IPS-18c (cell line): ENCODE measurements around the gene TBC1D10B.

Experiments used
- H3K4me3 ChIP-seq: 2 replicates; pipeline ENCODE4 v1.7.0; 2013; ENCODE audit warnings: low read depth, mild to moderate bottlenecking, low read length, moderate library complexity; ENCODE audit not compliant: insufficient read depth
- H3K9me3 ChIP-seq: one replicate; pipeline ENCODE4 v1.6.1; 2013; ENCODE audit warnings: mild to moderate bottlenecking, low read length, moderate library complexity; ENCODE audit not compliant: control insufficient read depth, insufficient read depth

TBC1D10B gene, protein sequence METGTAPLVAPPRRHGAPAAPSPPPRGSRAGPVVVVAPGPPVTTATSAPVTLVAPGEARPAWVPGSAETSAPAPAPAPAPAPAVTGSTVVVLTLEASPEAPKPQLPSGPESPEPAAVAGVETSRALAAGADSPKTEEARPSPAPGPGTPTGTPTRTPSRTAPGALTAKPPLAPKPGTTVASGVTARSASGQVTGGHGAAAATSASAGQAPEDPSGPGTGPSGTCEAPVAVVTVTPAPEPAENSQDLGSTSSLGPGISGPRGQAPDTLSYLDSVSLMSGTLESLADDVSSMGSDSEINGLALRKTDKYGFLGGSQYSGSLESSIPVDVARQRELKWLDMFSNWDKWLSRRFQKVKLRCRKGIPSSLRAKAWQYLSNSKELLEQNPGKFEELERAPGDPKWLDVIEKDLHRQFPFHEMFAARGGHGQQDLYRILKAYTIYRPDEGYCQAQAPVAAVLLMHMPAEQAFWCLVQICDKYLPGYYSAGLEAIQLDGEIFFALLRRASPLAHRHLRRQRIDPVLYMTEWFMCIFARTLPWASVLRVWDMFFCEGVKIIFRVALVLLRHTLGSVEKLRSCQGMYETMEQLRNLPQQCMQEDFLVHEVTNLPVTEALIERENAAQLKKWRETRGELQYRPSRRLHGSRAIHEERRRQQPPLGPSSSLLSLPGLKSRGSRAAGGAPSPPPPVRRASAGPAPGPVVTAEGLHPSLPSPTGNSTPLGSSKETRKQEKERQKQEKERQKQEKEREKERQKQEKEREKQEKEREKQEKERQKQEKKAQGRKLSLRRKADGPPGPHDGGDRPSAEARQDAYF

DNA sequence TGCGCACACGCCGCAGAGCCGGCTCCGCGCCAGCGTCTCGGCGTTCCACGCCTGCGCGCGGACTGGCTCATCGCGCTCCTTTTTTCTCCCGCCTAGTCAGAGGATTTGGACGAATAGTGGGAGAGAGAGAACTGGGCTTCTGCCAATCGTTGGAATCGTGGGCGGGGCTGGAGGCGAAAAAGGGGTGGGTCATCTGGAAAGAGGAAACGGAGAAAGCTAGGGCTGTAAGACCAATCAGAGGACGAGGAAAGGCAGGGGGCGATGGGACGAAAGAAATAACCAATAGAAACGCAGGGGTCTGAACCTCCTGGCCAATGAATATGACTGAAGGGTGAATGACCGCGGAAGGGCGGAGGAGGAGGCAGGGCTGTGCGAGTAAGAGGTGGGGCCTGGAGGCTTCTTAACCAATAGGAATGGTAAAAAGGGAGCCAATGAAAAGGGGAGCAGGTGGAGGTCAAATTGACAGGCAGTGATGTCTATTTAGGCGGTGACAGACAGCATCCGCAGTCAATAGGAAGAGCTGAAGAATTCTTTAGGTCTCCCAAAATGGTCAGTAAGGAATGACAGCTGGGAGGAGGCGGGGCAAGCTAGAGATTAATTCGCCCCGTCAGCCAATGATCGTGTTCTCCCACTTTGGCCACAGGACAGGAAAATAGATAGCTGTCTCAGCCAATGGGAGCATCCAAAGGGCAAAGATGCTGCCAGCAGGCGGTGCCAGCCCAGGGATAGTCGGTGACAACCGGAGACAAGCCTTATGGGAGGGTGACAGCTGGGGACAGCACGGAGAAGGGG is at the start of gene TBC1D10B:
TSS of gene TBC1D10B (minus strand) at position 39 of the 792 bp plus-strand sequence. CDS start 311 bp downstream, outside the sequence.
- H3K4me3 ChIP-seq: peak within 1 kb of the TSS; percentile 72

DNA sequence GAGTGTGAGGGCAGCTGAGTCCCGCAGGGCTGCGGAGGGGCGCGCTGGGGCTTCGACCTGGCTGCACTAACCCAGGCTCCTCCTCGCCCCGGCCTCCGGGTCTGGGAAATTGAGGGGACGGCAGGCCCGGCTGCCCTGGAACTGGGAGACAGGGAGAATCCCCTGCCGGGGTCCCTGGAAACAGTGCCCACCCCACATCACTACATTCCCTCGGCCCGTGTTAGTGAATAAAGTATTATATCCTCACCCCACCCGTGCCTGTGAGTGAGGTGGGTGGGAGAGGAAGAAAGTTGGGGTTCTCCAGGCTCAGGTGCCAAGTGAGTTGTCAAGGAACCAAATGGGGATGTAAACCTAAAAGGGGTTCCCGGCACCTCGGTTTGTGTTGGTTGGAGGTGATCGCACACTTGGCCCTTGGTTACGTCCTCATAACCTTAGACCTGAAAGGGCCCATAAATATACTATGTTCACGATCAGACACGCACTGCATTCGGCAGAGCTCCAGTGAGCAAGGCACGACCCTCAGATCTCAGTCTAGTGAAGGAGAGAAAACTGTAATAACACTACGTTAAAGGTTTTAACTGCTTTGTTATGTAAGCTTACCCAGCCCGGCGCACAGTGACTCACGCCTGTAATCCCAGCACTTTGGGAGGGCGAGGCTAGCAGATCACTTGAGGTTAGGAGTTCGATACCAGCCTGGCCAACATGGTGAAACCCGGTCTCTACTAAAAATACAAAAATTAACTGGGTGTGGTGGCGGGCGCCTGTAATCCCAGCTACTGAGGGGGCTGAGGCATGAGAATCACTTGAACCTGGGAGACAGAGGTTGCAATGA is 48.3 kb upstream of the TBC1D10B start:
- no peaks in the 10 kb centered on the region for H3K9me3 ChIP-seq
- peak overlapping the region; percentile 40 for H3K4me3 ChIP-seq

More for the DNA sequence above, at the start of gene TBC1D10B:
- no peaks in the 10 kb centered on the region for H3K9me3 ChIP-seq

DNA sequence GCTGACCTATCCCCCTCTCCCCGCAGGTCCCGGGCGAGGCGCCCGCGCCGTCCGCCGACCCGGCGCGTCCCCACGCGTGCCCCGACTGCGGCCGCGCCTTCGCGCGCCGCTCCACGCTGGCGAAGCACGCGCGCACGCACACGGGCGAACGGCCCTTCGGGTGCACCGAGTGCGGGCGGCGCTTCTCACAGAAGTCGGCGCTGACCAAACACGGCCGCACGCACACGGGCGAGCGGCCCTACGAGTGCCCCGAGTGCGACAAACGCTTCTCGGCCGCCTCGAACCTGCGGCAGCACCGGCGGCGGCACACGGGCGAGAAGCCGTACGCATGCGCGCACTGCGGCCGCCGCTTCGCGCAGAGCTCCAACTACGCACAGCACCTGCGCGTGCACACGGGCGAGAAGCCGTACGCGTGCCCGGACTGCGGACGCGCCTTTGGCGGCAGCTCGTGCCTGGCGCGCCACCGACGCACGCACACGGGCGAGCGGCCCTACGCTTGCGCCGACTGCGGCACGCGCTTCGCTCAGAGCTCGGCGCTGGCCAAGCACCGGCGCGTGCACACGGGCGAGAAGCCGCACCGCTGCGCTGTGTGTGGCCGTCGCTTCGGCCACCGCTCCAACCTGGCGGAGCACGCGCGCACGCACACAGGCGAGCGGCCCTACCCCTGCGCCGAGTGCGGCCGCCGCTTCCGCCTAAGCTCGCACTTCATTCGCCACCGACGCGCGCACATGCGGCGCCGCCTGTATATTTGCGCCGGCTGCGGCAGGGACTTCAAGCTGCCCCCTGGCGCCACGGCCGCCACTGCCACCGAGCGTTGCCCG is 47.4 kb upstream of the TBC1D10B start:
- Histone ChIP-seq H3K4me3 (peak overlapping the region; percentile 46), H3K9me3 (no peaks in the 10 kb centered on the region)

DNA sequence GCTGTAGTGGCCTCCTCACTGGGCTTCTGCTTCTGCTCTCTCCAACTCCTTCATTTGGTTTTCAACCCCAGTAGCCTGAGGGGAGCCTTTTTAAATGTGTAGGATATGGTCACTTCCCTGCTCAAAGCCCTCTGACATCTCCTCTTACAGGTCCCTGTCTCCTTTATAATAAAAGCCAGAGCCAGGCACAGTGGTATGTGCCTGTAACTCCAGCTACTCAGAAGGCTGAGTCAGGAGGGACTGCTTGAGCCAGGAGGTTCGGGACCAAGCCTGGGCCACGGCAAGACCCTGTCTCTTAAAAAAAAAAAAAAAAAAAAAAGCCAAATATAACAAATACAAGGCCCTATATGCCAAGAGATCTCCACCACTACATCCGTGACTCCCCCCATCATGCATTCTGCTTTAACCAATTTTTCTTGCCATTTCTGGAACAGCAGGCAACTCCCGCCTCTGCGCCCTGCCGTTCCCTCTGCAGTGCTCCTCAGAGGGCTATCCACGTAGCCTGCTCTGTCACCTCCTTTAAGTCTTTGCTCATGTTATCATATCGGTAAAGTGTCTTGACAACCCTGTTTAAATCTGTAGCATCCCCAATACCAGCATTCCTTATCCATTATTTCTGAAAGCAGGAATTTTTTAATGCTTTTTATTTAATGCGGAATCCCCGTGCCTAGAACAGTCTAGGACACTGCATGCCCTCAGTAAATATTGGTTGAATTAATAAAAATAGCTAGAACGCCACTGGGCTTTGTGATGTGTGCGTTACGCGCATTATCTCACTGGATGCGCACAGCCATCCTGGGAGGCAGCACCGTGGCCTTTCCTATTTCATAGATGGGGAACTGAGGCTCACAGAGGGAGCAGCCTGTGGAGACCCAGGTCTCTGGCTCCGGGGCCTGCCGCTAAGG is 46.6 kb upstream of the TBC1D10B start:
- no peaks in the 10 kb centered on the region for H3K9me3 ChIP-seq
- H3K4me3 ChIP-seq: peak overlapping the region; percentile 46

GRCh38 chr16:30416047-30416603 is 45.8 kb upstream of the TBC1D10B start:
- Histone ChIP-seq H3K4me3 (no peak overlapping the region), H3K9me3 (no peaks in the 10 kb centered on the region)

DNA sequence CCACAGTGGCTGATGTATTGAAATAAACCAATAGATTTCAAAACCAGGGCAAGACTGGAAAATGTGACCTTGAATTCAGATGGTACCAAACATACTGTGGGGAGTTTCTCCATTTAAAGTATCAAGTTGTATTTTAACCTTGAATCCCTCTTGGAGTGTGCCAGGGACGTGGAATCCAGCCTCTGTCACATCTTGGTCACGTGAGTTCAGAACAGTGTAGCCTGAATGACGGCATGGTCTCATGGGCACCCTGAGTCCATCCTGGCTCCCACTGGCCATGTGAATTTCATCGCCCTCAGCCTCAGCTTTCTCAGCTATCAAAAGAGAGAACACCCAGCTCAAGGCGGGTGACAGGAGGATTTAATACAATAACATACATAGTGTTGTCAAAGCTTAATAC is 43.9 kb upstream of the TBC1D10B start:
- H3K9me3 ChIP-seq: no peaks in the 10 kb centered on the region

GRCh38 chr16:30413112-30413806 is 43.0 kb upstream of the TBC1D10B start:
- Histone ChIP-seq H3K9me3 (no peaks in the 10 kb centered on the region), H3K4me3 (no peak overlapping the region)

More for the DNA sequence above, 43.9 kb upstream of the TBC1D10B start:
- no peak overlapping the region for H3K4me3 ChIP-seq

GRCh38 chr16:30409125-30410060 is 39.1 kb upstream of the TBC1D10B start:
- H3K4me3 ChIP-seq: no peak overlapping the region

GRCh38 chr16:30407804-30408534 is 37.7 kb upstream of the TBC1D10B start:
- Histone ChIP-seq H3K9me3 (no peaks in the 10 kb centered on the region), H3K4me3 (peak overlapping the region; percentile 80)

More at GRCh38 chr16:30409125-30410060, 39.1 kb upstream of the TBC1D10B start:
- no peaks in the 10 kb centered on the region for H3K9me3 ChIP-seq

DNA sequence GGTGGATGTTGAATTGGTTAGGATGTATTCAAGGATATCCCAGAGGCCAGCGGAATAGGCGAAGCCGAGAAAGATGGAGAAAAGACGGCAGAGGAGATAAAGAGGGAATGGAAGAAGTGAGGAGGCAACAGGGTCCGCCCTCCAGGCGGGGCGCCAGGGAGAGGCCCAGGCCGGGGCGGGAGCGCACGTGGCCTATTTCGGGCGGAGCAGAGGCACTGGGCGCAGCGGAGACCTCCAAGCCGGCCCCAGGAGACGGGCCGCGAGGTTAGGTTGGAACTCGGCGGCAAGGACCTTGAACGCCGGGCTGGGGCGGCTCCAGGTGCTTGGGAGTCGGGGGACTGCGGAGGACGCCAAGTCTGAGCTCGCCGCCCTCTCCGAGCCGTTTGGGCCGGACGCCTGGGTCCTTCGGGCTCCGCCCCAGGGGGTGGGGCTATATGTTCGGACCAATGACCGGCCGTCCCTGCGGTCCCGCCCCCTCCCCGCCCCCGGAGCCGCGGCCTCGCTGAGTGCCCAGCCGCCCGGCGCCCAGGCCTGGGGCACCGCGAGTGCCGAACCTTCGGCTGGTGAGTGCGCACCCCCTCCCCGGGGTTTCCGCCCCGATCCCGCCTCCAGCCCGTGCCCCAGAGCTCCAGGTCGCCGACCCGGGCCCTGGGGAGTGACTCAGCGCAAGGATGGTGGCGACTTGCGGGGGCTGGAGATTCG is 37.0 kb upstream of the TBC1D10B start, which contains the start of gene ZNF771:
TSS of gene ZNF771 (plus strand) at position 505 of the 702 bp plus-strand sequence. CDS start 448 bp downstream, outside the sequence.
- Histone ChIP-seq H3K4me3 (peak within 1 kb of the TSS; percentile 80), H3K9me3 (no peaks in the 10 kb centered on the region)

DNA sequence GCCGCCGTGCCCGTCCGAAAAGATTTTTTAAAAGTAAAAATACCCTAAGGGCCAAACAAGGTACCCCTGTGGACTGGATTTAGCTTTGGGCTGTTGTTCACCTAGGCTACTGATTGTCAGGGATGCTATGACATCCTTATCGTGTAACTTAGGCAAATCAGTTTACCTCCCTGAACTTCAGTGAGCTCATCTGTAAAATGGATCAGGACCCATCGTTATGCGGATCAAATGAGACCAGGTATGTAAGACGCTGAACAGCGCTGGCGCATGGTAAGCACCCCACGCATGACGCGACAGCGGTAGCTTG is 36.5 kb upstream of the TBC1D10B start:
- Histone ChIP-seq H3K4me3 (peak overlapping the region; percentile 80), H3K9me3 (no peaks in the 10 kb centered on the region)

DNA sequence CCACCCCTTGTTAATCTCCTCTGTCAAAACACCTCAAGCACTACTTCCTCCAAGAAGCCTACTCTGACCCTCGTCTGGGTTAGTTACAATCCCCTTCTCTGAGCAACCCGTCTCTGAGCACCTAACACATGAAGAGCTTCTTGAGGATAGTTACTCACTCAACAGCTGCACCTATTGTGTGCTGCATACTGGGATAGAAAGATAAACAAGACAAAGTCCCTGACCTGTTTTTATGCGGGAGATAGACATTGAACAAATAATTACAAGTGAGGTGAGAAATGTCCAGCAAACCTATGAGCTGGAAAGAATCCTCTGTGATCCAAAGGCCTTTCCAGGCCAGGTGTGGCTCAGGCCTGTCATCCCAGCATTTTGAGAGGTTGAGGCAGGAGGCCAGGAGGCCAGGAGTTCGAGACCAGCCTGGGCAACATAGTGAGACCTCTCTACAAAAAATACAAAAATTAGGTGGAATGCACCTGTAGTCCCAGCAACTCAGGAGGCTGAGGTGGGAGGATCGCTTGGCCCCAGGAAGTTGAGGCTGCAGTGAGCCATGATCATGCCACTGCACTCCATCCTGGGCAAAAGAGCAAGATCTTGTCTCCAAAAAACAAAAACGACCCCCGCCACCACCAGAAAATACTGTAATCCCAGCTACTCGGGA is 31.6 kb upstream of the TBC1D10B start:
- no peaks in the 10 kb centered on the region for H3K9me3 ChIP-seq
- H3K4me3 ChIP-seq: no peak overlapping the region
